Measurements from ENCODE around the gene TMCC1.

Gene TMCC1

GRCh38 chr3:129672412-129672811, 221.1 kb downstream of the TMCC1 start:
- in situ Hi-C loops (cut with MboI; ENCODE audit: low sequenced_read_pairs, unreplicated experiment) = no loop called here

GRCh38 chr3:129665024-129665768, 228.3 kb downstream of the TMCC1 start:
- DNase-seq (ENCODE audit: low spot score) = no peak
- in situ Hi-C loops (cut with MboI; ENCODE audit: low sequenced_read_pairs, unreplicated experiment) = no loop called here
- TF ChIP-seq CTCF (IDR thresholded peaks at IDR 0.05; ENCODE audit: borderline replicate concordance, control extremely low read depth, extremely low read depth, insufficient read depth, missing control alignments) = no peak

More at GRCh38 chr3:129672412-129672811, 221.1 kb downstream of the TMCC1 start:
- TF ChIP-seq CTCF (IDR thresholded peaks at IDR 0.05; ENCODE audit: borderline replicate concordance, control extremely low read depth, extremely low read depth, insufficient read depth, missing control alignments) = no peak
- no peak for DNase-seq (ENCODE audit: low spot score)

GRCh38 chr3:129663930-129664646, 229.4 kb downstream of the TMCC1 start:
- in situ Hi-C loops (cut with MboI; ENCODE audit: low sequenced_read_pairs, unreplicated experiment) = no loop called here
- no peak for DNase-seq (ENCODE audit: low spot score)
- no peak for TF ChIP-seq CTCF (IDR thresholded peaks at IDR 0.05; ENCODE audit: borderline replicate concordance, control extremely low read depth, extremely low read depth, insufficient read depth, missing control alignments)

GRCh38 chr3:129663045-129663446, 230.5 kb downstream of the TMCC1 start:
- no peak for DNase-seq (ENCODE audit: low spot score)
- TF ChIP-seq CTCF (IDR thresholded peaks at IDR 0.05; ENCODE audit: borderline replicate concordance, control extremely low read depth, extremely low read depth, insufficient read depth, missing control alignments) = no peak
- in situ Hi-C loops (cut with MboI; ENCODE audit: low sequenced_read_pairs, unreplicated experiment) = no loop called here

GRCh38 chr3:129662191-129662608, 231.3 kb downstream of the TMCC1 start:
- TF ChIP-seq CTCF (IDR thresholded peaks at IDR 0.05; ENCODE audit: borderline replicate concordance, control extremely low read depth, extremely low read depth, insufficient read depth, missing control alignments) = no peak
- in situ Hi-C loops (cut with MboI; ENCODE audit: low sequenced_read_pairs, unreplicated experiment) = no loop called here
- no peak for DNase-seq (ENCODE audit: low spot score)

- no peak for TF ChIP-seq CTCF (IDR thresholded peaks at IDR 0.05; ENCODE audit: borderline replicate concordance, control extremely low read depth, extremely low read depth, insufficient read depth, missing control alignments)
- in situ Hi-C loops (cut with MboI; ENCODE audit: low sequenced_read_pairs, unreplicated experiment) = no loop called here
- DNase-seq (ENCODE audit: low spot score) = no peak
Observed at GRCh38 chr3:129661766-129662165, 231.7 kb downstream of the TMCC1 start.

All from GM13976 (cell line).